HuH-7.5 (cell line): ENCODE data around the gene FUOM.

Experiments used
- DNase-seq: peaks from one replicate; pipeline ENCODE4 v3.0.0; 2011; ENCODE audit warnings: low spot score

The FUOM gene

DNA sequence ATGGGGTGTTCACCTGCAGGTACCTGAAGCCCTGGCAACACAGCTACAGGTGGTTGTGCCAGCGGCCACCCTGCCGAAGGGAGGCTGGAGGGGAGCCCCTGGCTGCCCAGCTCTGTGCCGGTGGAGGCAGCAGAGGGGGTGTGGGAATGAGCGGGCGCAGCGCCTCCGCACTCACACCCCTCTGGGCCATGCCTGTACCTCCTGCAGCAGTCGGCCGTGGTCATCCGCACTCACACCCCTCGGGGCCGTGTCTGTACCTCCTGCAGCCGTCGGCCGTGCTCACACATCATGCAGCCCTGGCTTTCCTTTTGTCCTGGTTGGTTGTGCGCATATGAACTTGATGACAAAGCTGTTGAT, 47.4 kb downstream of the FUOM start:
- no peak for DNase-seq

DNA sequence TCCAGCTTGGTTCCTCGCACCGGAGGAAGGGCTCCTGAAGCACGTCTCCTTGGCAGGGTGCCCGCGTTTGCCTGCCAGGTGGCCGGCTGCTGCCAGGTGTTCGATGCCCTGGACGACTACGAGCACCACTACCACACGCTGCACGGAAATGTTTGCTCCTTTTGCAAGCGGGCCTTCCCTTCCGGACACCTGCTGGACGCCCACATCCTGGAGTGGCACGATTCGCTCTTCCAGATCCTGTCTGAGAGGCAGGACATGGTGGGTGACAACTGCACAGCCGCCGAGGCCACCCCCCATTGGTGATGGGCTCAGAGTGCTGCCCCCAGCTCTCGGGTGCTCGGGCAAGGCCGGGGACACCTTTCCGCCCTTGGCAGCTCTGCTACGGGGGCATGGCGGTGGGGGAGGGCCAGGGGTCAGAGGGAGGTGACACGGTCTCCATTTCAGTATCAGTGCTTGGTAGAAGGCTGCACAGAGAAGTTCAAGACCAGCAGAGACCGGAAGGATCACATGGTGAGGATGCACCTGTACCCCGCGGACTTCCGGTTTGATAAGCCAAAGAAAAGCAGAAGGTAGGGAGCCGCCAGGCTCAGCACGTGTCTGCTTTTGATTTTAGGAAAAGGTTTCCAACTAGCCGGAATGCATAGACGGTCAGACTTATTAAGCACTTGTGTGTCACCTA, 48.0 kb downstream of the FUOM start:
- no peak for DNase-seq

- peak; percentile 65 for DNase-seq
Measured at GRCh38 chr10:133309100-133309719, 48.6 kb downstream of the FUOM start.

- DNase-seq: peak; percentile 70
Measured at GRCh38 chr10:133308421-133309099, 49.3 kb downstream of the FUOM start, which contains the start of the genes TUBGCP2 and ZNF511. Gene TUBGCP2, minus strand, starts transcription at chr10:133308872. Its CDS starts 5,931 bp downstream, at chr10:133302941. Gene ZNF511, plus strand, starts transcription at chr10:133308914. Its CDS starts 30 bp downstream, at chr10:133308944.

- DNase-seq: peak; percentile 67
Measured at GRCh38 chr10:133307776-133308420, 49.9 kb downstream of the FUOM start.

DNA sequence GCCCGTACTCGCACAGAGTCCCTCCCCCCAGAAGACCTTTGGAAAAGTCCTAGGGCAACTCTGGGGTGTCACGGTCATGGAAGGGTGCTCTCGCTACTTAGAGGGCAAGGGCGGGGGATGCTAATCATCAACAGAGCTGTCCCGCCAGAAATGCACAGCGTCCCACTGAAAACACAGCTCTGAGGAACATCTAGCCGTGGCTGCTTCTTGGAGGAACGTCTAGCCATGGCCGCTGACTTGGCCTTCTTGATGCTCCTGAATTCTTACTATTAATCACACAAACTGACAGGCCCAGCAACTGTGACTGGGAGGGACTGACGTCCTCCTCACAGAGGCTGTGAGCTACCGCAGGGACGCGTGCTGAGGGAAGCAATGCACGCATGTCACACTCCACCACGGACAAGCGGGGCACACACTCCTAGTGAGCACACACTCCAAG, 50.9 kb downstream of the FUOM start:
- DNase-seq: no peak

- no peak for DNase-seq
Measured at GRCh38 chr10:133306097-133306476, 51.7 kb downstream of the FUOM start.
